Stimulated activated CD4-positive, alpha-beta T cell treated with anti-CD3 and anti-CD28 coated beads, Interleukin-4, amount 100 ng/mL, for 48 hours (primary cell): ENCODE measurements around the gene NCBP1.

Source experiments
- DNase-seq, 2 donors: peaks; one replicate each; pipeline ENCODE4 v3.0.0-alpha.2; 2020; ENCODE audit warnings: low read depth in 2 of 2

The NCBP1 gene

GRCh38 chr9:97623946-97624345, 9.7 kb upstream of the NCBP1 start:
- no peak for DNase-seq

- no peak for DNase-seq
Measured at GRCh38 chr9:97625620-97626019, 8.0 kb upstream of the NCBP1 start.

GRCh38 chr9:97627624-97628023, 6.0 kb upstream of the NCBP1 start:
- no peak for DNase-seq

DNA sequence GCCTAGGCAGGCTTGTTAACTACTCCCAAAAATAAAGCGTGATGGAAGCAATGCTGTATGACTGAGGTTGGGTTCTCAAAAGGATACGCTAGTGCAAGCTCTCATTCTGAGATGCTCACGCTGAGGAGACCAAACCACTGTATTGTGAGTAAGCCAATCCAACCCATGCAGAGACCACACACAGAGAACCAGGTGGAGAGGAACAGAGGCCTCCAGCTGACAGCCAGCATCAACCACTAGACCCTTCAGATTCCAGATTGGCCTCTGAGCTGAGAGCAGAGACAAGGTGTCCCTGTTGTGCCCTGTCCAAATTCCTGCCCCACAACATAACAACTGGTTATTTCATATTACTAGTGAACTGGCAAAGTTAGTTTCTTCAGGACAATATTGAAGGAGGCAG, 5.0 kb upstream of the NCBP1 start:
- no peak for DNase-seq

- DNase-seq: no peak
Measured at GRCh38 chr9:97629156-97629555, 4.5 kb upstream of the NCBP1 start.

GRCh38 chr9:97630591-97630990, 3.0 kb upstream of the NCBP1 start:
- no peak for DNase-seq

GRCh38 chr9:97632248-97632984, 1.2 kb upstream of the NCBP1 start:
- DNase-seq: peak in 1 of 2 donors; percentile 12

GRCh38 chr9:97633859-97634490, 354 bp downstream of the NCBP1 start:
- no peak for DNase-seq

DNA sequence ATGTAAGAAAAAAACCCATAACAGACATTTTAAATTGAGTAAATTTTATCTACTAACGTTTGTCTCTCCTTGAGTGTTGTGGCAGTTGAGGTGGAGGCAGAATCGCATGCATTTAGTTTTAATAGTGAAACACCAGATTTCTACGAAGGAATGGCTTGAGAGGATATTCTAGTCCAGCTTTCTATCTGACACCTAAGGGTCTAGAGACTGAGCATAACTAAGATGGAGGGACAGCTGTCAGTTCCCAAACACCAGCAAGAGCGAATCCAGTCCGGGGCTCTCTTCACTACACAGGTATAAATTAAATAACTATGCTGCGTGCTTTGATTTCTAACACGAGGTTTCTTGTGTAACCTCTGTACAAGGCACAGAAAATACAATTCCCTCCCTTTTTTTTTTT, 1.4 kb downstream of the NCBP1 start:
- no peak for DNase-seq

GRCh38 chr9:97636903-97637302, 3.3 kb downstream of the NCBP1 start:
- no peak for DNase-seq

DNA sequence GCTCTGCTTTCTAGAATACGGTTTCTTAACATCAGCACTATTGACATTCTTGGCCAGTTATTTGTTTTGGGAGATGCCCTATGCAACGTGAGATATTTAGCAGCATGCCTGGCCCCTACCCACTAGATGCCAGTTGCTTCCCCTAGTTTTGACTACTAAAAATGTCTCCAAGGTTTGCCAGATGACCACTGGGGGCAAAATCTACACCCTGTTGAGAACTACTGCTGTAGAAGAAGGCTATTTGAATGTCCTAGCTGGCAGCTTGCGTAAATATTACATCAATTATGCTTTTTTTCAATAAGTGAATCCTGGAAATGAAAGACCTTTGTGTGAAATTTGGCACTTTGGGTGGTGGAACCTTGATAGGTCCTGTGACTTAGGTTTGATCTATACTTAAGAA, 5.0 kb downstream of the NCBP1 start:
- DNase-seq: no peak

DNA sequence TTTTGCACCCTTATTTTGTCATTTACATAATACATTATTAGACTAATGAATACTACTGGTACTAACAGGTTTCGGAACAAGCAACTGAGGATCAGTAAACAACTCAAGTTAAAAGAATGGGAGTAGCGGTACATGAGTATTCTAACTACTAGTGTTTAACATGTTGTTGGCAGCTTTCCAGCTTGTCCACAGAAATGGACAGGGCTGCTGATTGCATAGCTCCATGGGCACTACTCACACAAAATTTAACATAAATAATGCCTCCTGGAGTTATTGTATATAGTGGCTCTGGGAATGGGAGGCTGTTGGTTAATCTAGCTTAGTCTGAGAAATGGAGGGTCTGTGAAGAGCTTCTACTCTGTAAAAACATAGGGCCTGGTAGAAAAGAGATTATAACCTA, 6.7 kb downstream of the NCBP1 start:
- DNase-seq: no peak

GRCh38 chr9:97645720-97646119, 12.1 kb downstream of the NCBP1 start:
- DNase-seq: no peak

GRCh38 chr9:97647996-97648395, 14.4 kb downstream of the NCBP1 start:
- DNase-seq: no peak

DNA sequence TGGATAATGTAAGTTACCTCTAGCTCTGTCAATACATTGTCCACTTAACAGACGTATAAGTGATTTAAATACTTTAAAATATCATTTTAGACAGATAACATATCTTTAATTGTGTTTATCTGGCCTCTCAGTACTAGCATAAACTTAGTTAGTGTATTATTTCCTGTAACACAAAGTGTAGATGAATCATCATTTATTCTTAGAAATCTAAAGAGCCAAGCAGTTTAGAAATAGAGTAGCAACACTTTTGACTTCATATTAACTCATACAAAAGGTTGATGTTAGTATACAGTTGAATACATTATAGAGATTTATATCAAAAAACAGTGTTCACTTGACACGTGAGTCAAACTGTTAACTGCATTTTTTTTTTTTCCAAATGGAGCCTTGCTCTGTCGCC, 18.0 kb downstream of the NCBP1 start:
- DNase-seq: no peak

DNA sequence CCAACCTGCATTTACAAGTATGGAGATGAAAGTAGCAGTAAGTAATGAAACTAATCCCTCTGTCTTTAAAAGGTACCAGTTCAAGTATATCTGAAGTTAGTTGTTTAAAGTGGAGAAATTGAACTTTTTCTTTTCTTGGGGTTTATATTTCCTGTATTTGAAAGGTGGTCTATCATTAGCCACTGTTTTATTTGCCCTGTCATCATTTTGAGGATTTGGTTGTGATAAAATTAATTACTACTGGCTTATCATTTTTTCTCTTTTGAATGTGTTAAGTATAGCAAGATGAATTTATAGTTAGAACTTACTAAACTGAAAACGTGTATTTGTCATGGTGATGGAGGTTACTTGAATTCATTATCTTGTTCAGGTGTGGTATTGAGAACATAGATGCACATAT, 25.1 kb downstream of the NCBP1 start:
- no peak for DNase-seq

DNA sequence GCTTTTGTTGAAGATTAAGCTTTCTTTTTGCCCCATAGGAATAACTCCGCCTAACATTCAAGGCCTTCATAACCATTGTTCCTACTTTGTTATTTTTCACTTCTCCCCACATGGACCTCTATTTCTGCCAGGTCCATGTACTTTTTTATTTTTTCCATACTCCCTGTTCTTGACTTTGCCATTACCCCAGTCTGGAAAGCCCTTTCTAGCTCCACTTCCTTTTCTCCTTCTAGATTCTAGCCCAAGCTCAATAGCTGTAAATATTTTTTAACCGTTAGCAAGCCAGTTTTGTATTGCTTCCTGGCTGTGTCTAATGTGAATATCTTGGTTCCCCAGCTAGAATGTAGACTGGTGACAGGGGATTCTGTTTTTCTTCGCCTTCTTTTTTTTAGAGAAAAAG, 26.1 kb downstream of the NCBP1 start:
- DNase-seq: no peak

DNA sequence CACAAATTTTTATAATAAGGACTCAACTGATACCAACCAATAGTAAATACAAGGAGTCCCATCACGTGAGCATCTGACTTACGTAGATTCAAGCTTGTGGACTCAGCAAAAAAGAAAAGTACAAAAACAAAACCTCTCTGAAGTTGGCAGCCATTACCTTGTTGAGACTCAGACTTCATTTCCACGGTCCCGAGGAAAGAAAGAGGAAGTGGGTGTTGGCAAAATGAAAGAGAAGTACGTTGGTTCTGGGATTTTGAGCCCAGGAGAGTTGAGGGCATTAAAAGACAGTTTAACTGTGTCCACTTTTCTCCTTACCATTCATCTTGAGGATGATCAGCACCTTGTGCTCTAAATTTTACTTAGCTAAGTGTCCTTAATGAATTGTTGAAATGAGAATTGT, 26.7 kb downstream of the NCBP1 start:
- no peak for DNase-seq

DNA sequence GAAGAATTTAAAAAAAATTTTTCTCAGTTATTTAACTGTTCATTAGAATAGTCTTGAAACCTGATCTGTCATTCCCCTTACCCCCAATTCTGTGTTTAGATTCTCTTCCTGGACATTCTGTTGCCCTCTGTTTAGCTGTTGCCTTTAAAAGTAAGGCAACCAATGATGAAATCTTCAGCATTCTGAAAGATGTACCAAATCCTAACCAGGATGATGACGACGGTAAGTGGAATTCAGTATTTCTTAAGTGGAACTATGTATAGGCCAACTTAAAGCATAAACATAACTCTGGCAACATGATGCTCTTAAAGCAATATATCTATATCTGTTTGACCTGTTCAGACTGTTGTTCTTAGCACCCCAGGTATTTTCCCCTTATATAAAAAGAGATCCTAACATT, 27.2 kb downstream of the NCBP1 start:
- no peak for DNase-seq

- DNase-seq: no peak
Measured at GRCh38 chr9:97665742-97666141, 32.1 kb downstream of the NCBP1 start.

- no peak for DNase-seq
Measured at GRCh38 chr9:97666907-97667686, 33.5 kb downstream of the NCBP1 start.

GRCh38 chr9:97668485-97668884, 34.9 kb downstream of the NCBP1 start:
- peak in 1 of 2 donors; percentile 16 for DNase-seq

GRCh38 chr9:97670586-97670985, 37.0 kb downstream of the NCBP1 start:
- no peak for DNase-seq
